ENCODE data around the gene GPRC5B. TPM values are rescaled to one million over a fixed set of nuclear protein-coding genes. Genes with fewer than 3 reads are reported as not detected.
A peak's percentile ranks its signal among the peaks of the same experiment; 100 is the strongest.

The GPRC5B gene
- total RNA-seq, 1 donor from 2014 or later, result 59.3 TPM

- TF ChIP-seq CTCF (conservative IDR thresholded peaks at IDR 0.05), result peak; percentile 99
- Mint-ChIP-seq H3K4me3 (peak overlapping the region; percentile 98), H3K36me3 (ENCODE audit: low read depth) (no peaks in the 10 kb centered on the region), H3K4me1 (peaks cover 27% of the 10 kb centered on the region), H3K27me3 (ENCODE audit: low read depth) (peaks cover 7% of the 10 kb centered on the region), H3K27ac (ENCODE audit: unreplicated experiment) (peak overlapping the region; percentile 50), H3K9me3 (no peaks in the 10 kb centered on the region)
- DNase-seq (ENCODE audit: low read depth, low spot score), result peak; percentile 86
Observed at GRCh38 chr16:19886073-19886941, 1.7 kb upstream of the GPRC5B start.

GRCh38 chr16:19885451-19886072 lies 914 bp upstream of the GPRC5B start:
- TF ChIP-seq CTCF (conservative IDR thresholded peaks at IDR 0.05), result no peak
- Mint-ChIP-seq H3K4me3 (peak overlapping the region; percentile 98), H3K27me3 (ENCODE audit: low read depth) (peaks cover 7% of the 10 kb centered on the region), H3K36me3 (ENCODE audit: low read depth) (peaks cover 3% of the 10 kb centered on the region), H3K4me1 (peaks cover 30% of the 10 kb centered on the region), H3K27ac (ENCODE audit: unreplicated experiment) (no peak overlapping the region), H3K9me3 (no peaks in the 10 kb centered on the region)
- no peak for DNase-seq (ENCODE audit: low read depth, low spot score)

- peaks cover 3% of the 10 kb centered on the region for H3K36me3 Mint-ChIP-seq (ENCODE audit: low read depth)
- no peak overlapping the region for H3K27ac Mint-ChIP-seq (ENCODE audit: unreplicated experiment)
- H3K4me1 Mint-ChIP-seq, result peaks cover 37% of the 10 kb centered on the region
- peaks cover 7% of the 10 kb centered on the region for H3K27me3 Mint-ChIP-seq (ENCODE audit: low read depth)
- no peak for DNase-seq (ENCODE audit: low read depth, low spot score)
- TF ChIP-seq CTCF (conservative IDR thresholded peaks at IDR 0.05), result no peak
- H3K9me3 Mint-ChIP-seq, result no peaks in the 10 kb centered on the region
- H3K4me3 Mint-ChIP-seq, result peak overlapping the region; percentile 95
Observed at GRCh38 chr16:19883966-19884485, 622 bp downstream of the GPRC5B start.

GRCh38 chr16:19883296-19883965 lies 1.2 kb downstream of the GPRC5B start:
- Mint-ChIP-seq H3K27me3 (ENCODE audit: low read depth) (peaks cover 7% of the 10 kb centered on the region), H3K9me3 (no peaks in the 10 kb centered on the region), H3K4me3 (peak overlapping the region; percentile 95), H3K27ac (ENCODE audit: unreplicated experiment) (peak overlapping the region; percentile 78), H3K36me3 (ENCODE audit: low read depth) (peaks cover 3% of the 10 kb centered on the region), H3K4me1 (peaks cover 37% of the 10 kb centered on the region)
- TF ChIP-seq CTCF (conservative IDR thresholded peaks at IDR 0.05), result no peak
- DNase-seq (ENCODE audit: low read depth, low spot score), result peak; percentile 55

- DNase-seq (ENCODE audit: low read depth, low spot score), result no peak
- no peak for TF ChIP-seq CTCF (conservative IDR thresholded peaks at IDR 0.05)
- Mint-ChIP-seq H3K9me3 (no peaks in the 10 kb centered on the region), H3K4me3 (peak overlapping the region; percentile 95), H3K36me3 (ENCODE audit: low read depth) (peaks cover 3% of the 10 kb centered on the region), H3K27ac (ENCODE audit: unreplicated experiment) (peak overlapping the region; percentile 72), H3K4me1 (peaks cover 39% of the 10 kb centered on the region), H3K27me3 (ENCODE audit: low read depth) (peaks cover 7% of the 10 kb centered on the region)
Observed at GRCh38 chr16:19882646-19883045, 2.0 kb downstream of the GPRC5B start.
